Measurements from ENCODE around the gene YIPF3.

DNA sequence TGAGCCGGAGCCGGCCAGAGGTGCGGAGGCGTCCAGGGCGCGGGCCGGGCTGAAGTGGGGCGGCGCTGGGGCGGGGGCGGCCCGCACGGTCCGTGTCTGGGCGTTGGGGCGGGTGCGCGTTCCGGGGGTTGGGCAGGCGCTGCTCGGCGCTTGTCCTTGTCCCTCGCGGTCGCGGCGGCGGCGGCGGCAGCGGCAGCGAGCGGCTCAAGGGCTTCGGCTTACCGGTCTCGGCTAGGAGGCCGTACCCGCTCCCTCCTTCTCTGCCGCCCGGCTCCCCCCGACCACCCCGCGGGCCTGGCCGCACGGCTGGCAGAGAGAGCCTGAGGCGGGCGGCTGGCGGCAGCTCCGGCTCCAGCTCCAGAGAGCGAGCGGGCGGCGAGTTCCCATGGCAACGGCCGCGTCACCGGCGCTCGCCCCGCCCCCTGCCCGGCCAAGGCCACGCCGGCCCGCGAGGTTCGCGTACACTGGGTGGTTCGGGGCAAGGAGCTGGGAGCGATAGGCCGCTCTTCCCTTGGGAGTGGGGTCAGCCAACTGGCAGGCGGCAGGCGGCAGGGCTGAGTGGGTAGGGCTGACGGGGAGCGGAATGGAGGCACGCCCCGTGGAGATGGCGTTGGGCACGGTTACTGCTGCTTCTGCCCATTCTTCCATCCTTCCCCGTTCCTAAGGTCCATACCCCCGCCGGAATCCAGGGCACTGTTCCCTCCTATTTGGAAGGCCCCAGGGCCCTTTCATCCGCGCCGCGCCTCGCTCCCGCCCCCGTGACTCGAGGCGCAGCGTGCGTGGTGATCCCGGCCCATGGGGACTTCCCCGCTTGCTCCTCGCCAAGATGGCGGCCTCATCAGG, 6.5 kb downstream of the YIPF3 start, which contains the start of gene LRRC73:
- TF ChIP-seq POLR2AphosphoS5 (IDR thresholded peaks at IDR 0.05) (peak; percentile 13), CTCF (IDR thresholded peaks at IDR 0.05) (peak in 1 of 4 experiments; percentile 15), POLR2A (IDR thresholded peaks at IDR 0.05) (peak; percentile 66)

Data from prostate gland (tissue), 2 donors.